Adipocyte (in vitro differentiated cells): Measurements from ENCODE around the gene DBNDD1.

ENCODE experiments used
- DNase-seq: peaks from one replicate; pipeline ENCODE4 v3.0.0-alpha.2; 2015; ENCODE audit warnings: low read depth
- H3K27me3 ChIP-seq: replicated peaks from 2 replicates; pipeline ENCODE4 v1.7.0; 2013; ENCODE audit warnings: mild to moderate bottlenecking, low read length, moderate library complexity; ENCODE audit not compliant: control insufficient read depth, insufficient read depth
- H3K36me3 ChIP-seq: 2 replicates; pipeline ENCODE4 v1.7.0; 2013; ENCODE audit warnings: low read length, mild to moderate bottlenecking, moderate library complexity; ENCODE audit not compliant: control insufficient read depth, insufficient read depth, severe bottlenecking
- H3K4me1 ChIP-seq: 2 replicates; pipeline ENCODE4 v1.7.0; 2013; ENCODE audit warnings: mild to moderate bottlenecking, low read length, moderate library complexity; ENCODE audit not compliant: control insufficient read depth, insufficient read depth
- H3K4me3 ChIP-seq: 2 replicates; pipeline ENCODE4 v1.7.0; 2013; ENCODE audit warnings: mild to moderate bottlenecking, low read length, moderate library complexity
- H3K9ac ChIP-seq: 2 replicates; pipeline ENCODE4 v1.7.0; 2013; ENCODE audit warnings: mild to moderate bottlenecking, low read length, moderate library complexity
- H3K9me3 ChIP-seq: 2 replicates; pipeline ENCODE4 v1.7.0; 2013; ENCODE audit warnings: mild to moderate bottlenecking, low read length, moderate library complexity; ENCODE audit not compliant: control insufficient read depth

Gene DBNDD1

GRCh38 chr16:90046971-90047713 lies 27.9 kb upstream of the DBNDD1 start:
- H3K9ac ChIP-seq = peak overlapping the region; percentile 64
- peaks cover 14% of the 10 kb centered on the region for H3K36me3 ChIP-seq
- H3K4me3 ChIP-seq = peak overlapping the region; percentile 58
- DNase-seq = peak; percentile 57
- H3K27me3 ChIP-seq = no peaks in the 10 kb centered on the region
- peaks cover 12% of the 10 kb centered on the region for H3K4me1 ChIP-seq
- no peaks in the 10 kb centered on the region for H3K9me3 ChIP-seq

DNA sequence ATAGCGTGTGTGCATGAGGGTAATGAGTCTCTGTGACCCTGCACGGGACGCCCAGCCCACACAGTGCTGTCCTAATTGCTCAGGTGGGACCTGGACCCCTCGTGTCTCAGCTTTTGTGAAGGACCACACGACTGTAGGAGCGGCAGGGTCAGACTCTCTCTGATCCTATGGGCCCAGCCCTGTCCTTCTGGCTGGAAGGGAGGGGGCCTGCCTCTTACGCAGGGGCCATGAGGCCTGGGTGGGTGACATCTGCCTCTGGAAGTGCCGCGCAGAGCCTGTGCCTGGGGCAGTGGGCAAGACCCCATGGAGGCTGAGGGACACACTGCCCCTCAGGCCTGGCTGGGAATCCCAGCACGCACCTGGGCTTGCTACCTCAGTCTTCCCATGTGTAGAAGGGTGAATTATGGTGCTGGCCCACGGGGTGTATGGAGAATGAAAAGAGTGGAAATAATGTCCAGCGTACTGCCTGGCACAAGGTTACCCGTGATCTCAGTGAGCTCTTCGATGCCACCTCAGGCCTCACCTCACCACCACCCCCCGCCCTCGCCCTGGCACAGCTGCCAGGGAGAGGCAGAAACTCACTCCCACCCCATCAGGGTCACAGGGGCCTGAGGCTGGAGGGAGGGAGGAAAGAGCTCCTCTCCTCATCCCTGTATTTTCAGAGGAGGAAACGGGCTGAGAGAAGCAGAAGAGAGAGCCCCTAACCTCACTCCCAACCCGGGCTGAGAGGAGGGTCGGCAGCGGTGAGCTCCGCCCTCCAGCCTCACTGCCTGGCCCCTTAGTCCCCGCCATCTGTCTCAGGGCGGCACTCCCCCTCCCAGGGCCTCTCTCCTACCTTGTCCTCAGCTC lies 27.1 kb upstream of the DBNDD1 start:
- H3K27me3 ChIP-seq = no peaks in the 10 kb centered on the region
- peak overlapping the region; percentile 58 for H3K4me3 ChIP-seq
- DNase-seq = no peak
- peaks cover 14% of the 10 kb centered on the region for H3K36me3 ChIP-seq
- peaks cover 12% of the 10 kb centered on the region for H3K4me1 ChIP-seq
- H3K9me3 ChIP-seq = no peaks in the 10 kb centered on the region
- H3K9ac ChIP-seq = peak overlapping the region; percentile 64

DNA sequence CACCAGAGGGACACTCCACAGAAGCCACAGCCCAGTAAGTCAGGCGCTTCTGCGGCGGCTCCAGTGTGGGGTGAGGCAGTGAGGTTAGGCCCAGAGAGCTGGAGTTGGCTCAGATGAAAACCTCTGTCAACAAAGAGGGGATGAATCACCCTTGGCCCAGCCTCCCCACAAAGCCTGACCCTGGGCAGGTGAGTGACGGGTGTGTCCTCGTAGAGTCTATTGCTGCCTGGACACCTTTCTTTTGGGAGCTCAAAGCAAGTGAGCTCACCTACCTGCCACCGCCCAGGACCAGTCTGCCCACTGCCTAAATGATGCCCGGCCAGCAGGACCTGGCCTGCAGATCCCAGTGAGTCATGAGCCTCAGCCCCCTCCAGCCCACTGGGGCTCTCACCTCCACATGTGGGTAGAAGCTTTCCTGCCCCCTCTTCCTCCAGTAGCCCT lies 24.9 kb upstream of the DBNDD1 start:
- H3K9ac ChIP-seq = no peak overlapping the region
- H3K4me1 ChIP-seq = peaks cover 12% of the 10 kb centered on the region
- peaks cover 24% of the 10 kb centered on the region for H3K36me3 ChIP-seq
- H3K4me3 ChIP-seq = no peak overlapping the region
- no peaks in the 10 kb centered on the region for H3K9me3 ChIP-seq
- H3K27me3 ChIP-seq = no peaks in the 10 kb centered on the region
- DNase-seq = no peak

GRCh38 chr16:90043526-90043925 lies 24.3 kb upstream of the DBNDD1 start:
- H3K9ac ChIP-seq = no peak overlapping the region
- peaks cover 30% of the 10 kb centered on the region for H3K36me3 ChIP-seq
- DNase-seq = no peak
- no peaks in the 10 kb centered on the region for H3K9me3 ChIP-seq
- no peak overlapping the region for H3K4me3 ChIP-seq
- H3K4me1 ChIP-seq = peaks cover 12% of the 10 kb centered on the region
- H3K27me3 ChIP-seq = no peaks in the 10 kb centered on the region

DNA sequence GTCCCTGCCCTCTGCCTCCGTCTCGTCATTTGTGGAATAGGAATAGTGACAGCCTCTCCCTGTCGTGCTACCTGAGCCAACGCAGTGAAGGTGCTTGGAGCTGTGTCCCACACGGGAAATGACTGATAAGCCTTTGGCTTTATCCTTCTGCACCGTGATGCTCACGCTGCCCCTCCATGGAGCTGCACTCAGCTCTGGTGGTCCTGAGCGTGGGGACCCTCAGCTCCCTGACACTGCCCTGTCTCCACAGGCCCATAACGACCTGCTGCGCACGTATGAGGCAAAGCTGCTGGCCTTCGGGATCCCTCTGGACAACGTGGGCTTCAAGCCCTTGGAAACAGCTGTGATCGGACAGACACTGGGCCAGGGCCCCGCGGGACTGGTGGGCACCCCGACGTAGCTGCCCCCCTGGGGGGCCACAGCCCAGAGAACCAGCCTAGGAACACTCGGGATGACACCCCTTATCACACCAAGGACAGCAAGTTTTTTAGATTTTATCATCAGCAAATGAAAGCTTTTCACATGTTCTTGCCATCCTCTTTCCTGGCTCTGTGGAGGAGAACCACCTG lies 23.8 kb upstream of the DBNDD1 start:
- peaks cover 35% of the 10 kb centered on the region for H3K36me3 ChIP-seq
- H3K9ac ChIP-seq = no peak overlapping the region
- H3K9me3 ChIP-seq = no peaks in the 10 kb centered on the region
- H3K4me3 ChIP-seq = no peak overlapping the region
- no peaks in the 10 kb centered on the region for H3K27me3 ChIP-seq
- peaks cover 12% of the 10 kb centered on the region for H3K4me1 ChIP-seq
- DNase-seq = no peak

DNA sequence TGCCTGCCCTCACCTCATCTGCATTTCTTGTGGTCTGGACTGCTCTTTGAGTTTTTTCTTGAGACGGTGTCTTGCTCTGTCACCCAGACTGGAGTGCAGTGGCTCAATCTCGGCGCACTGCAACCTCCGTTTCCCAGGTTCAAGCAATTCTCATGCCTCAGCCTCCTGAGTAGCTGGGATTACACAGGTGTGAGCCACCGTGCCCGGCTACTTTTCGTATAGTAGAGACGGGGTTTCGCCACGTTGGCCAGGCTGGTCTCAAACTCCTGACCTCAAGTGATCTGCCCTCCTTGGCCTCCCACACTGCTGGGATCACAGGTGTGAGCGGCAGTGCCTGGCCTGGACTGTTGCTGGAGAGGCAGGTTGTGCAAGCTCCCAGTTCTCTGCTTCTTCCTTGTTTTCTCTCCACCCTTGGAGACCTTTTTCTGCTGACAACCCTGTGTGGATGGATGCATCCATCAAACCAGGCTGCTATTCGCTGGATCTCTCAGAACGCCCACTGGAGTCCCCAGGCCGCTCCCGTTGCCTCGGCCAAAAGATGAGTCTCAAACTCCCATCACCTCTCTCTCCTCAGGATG lies 22.7 kb upstream of the DBNDD1 start:
- Histone ChIP-seq H3K9ac (no peak overlapping the region), H3K36me3 (peaks cover 44% of the 10 kb centered on the region), H3K9me3 (no peaks in the 10 kb centered on the region)

DNA sequence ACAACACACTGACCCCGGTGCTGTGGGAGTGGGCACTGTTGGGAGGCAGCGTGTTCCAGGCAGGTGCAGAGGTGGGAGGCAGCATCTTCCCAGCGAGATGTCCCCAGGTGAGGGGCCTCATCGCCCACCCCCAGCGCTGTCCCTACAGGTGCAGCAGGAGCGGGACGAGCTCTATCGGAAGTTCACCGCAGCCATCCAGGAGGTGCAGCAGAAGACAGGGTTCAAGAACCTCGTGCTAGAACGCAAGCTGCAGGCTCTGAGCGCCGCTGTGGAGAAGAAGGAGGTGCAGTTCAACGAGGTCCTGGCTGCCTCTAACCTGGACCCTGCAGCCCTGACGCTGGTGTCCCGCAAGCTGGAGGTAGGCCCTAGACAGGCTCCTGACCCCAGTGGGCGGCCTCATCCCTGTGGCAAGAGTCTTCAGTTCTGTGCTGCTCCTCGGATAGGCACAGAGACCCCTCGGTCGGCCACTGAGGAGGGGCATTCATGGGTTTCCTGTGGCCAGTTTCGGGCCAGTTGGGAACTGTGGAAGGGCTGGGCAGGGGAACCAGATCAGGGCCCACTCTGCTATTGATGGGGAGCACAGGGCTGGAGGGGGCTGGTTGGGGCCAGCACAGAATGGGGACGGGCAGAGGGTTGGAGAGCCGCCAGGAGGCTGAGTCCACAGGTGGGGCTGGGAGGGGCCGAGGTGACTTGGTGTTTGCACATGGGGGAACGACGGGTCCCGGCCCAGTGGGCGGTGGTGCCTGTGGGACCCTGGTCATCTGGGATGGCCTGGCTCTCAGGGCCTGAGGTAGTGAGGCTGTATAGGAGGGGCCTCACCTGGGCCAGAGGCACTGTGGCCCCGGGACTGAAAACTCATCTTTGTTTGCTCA lies 21.1 kb upstream of the DBNDD1 start:
- no peaks in the 10 kb centered on the region for H3K9me3 ChIP-seq
- H3K4me1 ChIP-seq = no peaks in the 10 kb centered on the region
- no peak overlapping the region for H3K4me3 ChIP-seq
- H3K9ac ChIP-seq = no peak overlapping the region
- H3K36me3 ChIP-seq = peaks cover 52% of the 10 kb centered on the region
- H3K27me3 ChIP-seq = no peaks in the 10 kb centered on the region
- no peak for DNase-seq

More for the DNA sequence above, 22.7 kb upstream of the DBNDD1 start:
- Histone ChIP-seq H3K4me3 (no peak overlapping the region), H3K4me1 (peaks cover 8% of the 10 kb centered on the region), H3K27me3 (no peaks in the 10 kb centered on the region)
- DNase-seq = no peak

DNA sequence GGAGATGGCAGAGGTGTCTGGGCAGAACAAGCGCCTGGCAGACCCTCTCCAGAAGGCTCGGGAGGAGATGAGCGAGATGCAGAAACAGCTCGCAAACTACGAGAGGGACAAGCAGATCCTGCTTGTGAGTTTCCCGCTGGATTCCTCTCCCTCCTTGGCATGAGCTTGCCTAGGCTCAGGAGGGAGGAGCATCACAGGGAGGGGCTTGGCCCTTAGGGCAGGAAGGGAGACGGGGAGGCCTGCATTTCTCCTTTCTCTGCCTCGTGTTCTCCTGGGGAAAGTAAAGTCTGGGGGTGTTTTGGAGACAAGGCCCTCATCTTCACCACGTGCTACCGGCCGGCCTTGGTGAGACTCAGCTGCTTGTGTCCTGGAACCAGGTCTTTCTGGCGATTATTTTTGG lies 18.0 kb upstream of the DBNDD1 start:
- peaks cover 38% of the 10 kb centered on the region for H3K36me3 ChIP-seq
- no peaks in the 10 kb centered on the region for H3K27me3 ChIP-seq
- H3K9ac ChIP-seq = no peak overlapping the region
- no peaks in the 10 kb centered on the region for H3K9me3 ChIP-seq
- H3K4me3 ChIP-seq = no peak overlapping the region
- DNase-seq = no peak
- H3K4me1 ChIP-seq = no peaks in the 10 kb centered on the region

GRCh38 chr16:90035902-90036301 lies 16.6 kb upstream of the DBNDD1 start:
- H3K4me3 ChIP-seq = no peak overlapping the region
- no peak for DNase-seq
- no peaks in the 10 kb centered on the region for H3K9me3 ChIP-seq
- H3K27me3 ChIP-seq = no peaks in the 10 kb centered on the region
- H3K36me3 ChIP-seq = peaks cover 45% of the 10 kb centered on the region
- H3K9ac ChIP-seq = no peak overlapping the region
- no peaks in the 10 kb centered on the region for H3K4me1 ChIP-seq

- no peaks in the 10 kb centered on the region for H3K4me1 ChIP-seq
- no peak overlapping the region for H3K4me3 ChIP-seq
- no peaks in the 10 kb centered on the region for H3K27me3 ChIP-seq
- no peaks in the 10 kb centered on the region for H3K9me3 ChIP-seq
- H3K36me3 ChIP-seq = peaks cover 36% of the 10 kb centered on the region
- DNase-seq = no peak
- H3K9ac ChIP-seq = no peak overlapping the region
Measured at GRCh38 chr16:90034504-90034903, 15.2 kb upstream of the DBNDD1 start.
